HG02610 (cell line): ENCODE measurements around the gene NOC4L.

Experiments used
- ATAC-seq: cut with Tn5 transposase; IDR thresholded peaks from one replicate; pipeline ENCODE4 v1.9.1; 2021; ENCODE audit warnings: mild to moderate bottlenecking, moderate library complexity; ENCODE audit not compliant: unreplicated experiment

Gene NOC4L

DNA sequence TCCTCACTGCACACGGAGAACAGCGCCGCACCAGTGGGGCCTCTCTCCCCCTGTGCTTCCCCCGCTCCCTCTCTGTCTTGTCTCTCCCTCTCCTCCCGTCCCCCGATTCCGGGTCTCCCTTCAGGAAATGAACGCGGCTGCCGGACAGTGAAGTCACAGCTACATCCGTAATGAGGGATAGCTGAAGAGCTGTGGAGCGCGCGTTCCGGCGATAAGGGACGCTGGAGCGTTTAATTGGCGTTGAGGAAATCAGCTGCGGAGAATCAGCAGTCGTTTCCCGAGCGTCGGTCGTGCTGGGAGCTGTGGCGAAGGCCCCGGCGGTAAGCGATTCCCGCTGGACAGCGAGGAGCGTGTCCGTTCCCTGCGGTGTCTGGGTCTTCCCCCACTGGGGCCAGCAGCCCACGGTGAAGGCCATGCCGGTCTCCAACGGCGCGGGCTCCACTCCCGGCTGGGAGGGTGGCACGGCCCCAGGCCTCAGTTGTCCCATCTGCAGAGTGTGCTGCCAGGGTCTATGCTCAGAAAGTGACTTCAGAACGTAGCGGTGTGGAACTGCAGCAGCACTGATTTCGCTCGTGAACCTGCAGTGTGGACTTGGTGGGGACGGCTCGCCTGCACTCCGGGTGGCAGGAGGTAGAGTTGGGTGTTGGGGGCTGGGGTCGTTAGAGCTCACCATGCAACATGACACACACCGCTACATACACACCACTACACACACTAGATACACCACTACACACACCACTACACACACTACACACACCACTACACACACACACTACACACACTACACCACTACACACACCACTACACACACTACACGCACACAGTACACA is 10.9 kb downstream of the NOC4L start:
- ATAC-seq, result no peak

DNA sequence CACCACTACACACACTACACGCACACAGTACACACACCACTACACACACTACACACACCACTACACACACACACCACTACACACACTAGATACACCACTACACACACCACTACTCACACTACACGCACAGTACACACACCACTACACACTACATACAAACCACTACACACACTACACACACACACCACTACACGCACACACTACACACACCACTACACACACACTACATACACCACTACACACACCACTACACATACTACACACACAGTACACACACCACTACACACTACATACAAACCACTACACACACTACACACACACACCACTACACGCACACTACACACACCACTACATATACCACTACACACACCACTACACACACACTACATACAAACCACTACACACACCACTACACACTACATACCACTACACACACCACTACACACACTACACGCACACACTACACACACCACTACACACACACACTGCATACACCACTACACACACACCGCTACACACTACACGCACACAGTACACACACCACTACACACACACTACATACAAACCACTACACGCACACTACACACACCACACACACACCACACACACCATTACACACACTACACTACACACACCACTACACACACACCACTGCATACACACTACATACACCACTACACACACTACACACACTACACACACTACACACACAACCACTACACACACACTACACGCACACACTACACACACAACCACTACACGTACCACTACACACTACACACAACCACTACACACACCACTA is 11.7 kb downstream of the NOC4L start:
- no peak for ATAC-seq

DNA sequence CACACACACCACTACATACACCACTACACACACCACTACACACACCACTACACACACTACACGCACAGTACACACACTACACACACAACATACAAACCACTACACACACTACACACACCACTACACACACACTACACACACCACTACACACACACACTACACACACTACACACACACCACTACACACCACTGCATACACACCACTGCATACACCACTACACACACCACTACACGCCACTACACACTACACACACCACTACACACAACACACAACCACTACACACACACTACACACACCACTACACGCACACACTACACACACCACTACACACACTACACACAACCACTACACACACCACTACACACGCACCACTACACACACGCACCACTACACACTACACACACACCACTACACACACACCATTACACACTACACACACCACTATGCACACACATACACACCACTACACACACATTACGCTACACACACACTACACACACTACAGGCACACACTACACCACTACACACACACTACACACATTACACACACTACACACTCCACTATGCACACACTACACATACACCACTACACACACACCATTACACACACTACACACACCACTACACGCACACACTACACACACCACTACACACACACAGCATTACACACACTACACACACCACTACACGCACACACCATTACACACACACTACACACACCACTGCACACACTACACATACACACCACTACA is 12.5 kb downstream of the NOC4L start:
- ATAC-seq, result no peak

- no peak for ATAC-seq
Observed at GRCh38 chr12:132157733-132158409, 13.6 kb downstream of the NOC4L start.

- no peak for ATAC-seq
Observed at GRCh38 chr12:132158677-132159554, 14.7 kb downstream of the NOC4L start.

DNA sequence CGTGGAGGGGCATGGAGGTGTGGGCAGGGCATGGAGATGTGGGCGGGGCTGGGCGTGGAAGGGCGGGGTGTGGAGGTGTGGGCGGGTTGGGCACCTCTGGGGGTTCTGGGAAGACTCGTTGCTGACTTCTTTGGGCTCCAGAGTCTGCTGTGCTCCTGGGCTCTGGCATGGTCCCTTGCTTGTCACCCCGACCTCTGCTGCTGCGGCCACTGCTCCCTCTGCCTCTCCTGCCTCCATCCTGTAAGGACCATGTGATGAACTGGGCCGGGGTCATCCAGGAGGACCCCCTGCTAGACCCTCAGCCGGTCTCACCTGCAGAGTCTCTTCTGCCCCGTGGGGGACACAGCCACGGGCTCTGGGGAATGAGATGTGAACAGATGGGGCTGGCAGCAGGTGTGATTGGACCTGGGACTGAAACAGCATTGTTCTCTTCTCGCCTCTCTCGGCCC is 15.3 kb downstream of the NOC4L start:
- no peak for ATAC-seq

- no peak for ATAC-seq
Observed at GRCh38 chr12:132160016-132160415, 15.8 kb downstream of the NOC4L start.

GRCh38 chr12:132160601-132161035 is 16.4 kb downstream of the NOC4L start:
- ATAC-seq, result no peak

DNA sequence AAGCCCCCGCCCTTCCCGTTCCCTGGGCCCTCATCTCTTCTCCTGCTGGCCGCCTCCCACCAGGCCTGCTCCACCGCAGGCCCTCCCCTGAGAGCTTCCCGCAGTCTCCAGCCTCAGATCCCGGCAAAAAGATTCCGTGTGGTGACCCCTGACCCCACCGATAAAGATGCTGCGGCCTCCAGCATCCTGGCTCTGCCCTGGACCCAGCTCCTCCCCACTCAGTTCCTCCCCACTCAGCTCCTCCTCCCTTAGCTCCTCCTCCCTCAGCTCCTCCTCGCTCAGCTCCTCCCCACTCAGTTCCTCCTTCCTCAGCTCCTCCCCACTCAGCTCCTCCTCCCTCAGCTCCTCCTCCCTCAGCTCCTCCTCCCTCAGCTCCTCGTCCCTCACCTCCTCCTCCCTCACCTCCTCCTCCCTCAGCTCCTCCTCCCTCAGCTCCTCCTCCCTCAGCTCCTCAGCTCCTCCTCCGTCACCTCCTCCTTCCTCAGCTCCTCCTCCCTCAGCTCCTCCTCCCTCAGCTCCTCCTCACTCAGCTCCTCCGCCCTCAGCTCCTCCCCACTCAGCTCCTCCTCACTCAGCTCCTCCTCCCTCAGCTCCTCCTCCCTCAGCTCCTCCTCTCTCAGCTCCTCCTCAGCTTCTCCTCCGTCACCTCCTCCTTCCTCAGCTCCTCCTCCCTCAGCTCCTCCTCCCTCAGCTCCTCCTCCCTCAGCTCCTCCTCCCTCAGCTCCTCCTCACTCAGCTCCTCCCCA is 17.0 kb downstream of the NOC4L start:
- no peak for ATAC-seq

DNA sequence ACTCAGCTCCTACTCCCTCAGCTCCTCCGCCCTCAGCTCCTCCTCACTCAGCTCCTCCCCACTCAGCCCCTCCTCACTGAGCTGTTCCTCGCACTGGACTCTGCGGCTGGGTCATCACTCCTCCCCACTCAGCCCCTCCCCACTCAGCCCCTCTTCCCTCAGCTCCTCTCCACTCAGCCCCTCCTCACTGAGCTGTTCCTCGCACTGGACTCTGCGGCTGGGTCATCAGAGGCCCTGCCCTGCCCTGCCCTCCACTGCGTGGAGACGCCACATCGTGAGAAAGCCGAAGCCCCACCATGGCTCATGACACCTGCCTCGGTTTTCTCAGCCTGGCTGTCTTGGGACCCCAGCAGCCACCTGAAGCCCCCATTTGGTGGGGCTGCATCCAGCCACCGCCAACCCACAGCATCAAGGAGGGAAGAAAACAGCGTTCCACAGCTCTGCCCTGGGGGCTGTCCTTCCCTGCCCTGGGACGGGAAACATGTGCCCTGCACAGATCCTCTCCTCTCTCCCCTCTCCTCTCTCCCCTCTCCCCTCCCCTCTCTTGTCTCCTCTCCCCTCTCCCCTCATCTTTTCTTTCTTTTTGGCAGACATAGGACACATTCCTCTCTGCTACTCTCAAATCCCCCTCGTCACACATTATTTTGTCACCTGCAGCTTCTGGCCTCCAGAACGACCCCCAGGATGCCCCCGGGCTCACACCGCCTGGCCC is 17.7 kb downstream of the NOC4L start:
- no peak for ATAC-seq

DNA sequence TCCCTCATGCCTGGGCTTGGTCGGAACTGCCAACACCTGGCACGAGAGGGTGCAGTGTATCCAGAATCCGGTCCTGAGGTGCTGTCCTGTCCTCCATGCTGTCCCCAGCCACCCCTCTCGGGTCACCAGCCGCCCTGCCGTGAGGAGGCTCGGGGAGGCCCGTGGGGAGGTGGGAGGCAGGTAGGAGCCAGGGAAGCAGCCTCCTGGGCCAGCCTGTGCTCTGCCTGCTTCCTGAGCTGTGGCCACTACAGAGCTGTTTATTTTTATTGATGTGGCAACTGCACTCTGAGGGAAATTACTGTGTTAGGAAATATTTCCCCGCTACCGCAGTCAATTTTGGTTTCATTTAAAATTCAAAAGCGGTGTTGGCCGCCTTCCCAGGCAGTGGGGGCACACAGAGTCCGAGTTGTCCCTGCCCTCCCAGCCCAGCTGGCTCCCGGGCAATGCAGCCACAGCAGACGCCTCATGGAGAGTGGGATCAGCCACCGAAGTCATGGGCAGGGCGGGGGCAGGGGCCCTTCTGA is 18.3 kb downstream of the NOC4L start:
- no peak for ATAC-seq

DNA sequence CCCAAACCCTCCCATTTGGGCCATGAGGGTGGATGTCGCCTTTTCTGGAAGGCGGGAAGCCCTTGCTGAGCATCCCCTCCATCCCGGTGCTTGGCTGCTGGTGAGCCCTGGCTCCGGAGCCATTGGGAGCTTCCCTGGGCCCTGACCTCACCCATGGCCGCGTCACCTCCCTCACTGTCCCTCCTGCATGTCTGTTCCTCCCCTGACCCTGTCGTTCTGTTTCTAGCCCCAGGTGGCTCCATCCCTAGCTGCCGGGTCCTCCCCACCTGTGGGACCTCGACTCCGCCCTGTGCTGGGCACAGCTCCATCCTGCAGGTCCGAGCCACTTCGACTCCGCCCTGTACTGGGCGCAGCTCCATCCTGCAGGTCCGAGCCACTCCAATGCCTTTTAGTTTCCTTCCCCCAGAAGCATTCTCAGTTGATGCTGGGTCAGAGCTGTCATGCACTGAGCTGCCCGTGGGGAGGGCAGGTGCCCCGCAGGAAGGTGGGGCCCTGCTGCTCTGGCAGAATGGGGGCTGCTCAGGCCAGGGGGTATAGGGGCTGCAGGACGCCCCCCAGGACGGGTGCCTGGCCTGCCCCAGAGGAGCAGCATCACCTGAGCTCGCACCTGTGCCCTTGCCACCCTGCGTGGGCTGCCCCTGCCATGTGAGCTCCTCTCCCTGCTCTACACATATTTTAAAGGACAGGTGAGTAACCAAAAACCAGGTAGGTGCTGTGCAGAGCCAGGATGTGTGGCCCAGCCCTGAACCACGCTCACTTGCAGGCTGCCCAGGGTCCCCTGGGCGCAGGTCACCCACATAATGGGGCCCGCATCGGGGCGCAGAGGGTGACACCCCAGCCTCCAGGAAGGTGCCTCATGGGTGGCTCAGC is 19.0 kb downstream of the NOC4L start:
- ATAC-seq, result no peak

DNA sequence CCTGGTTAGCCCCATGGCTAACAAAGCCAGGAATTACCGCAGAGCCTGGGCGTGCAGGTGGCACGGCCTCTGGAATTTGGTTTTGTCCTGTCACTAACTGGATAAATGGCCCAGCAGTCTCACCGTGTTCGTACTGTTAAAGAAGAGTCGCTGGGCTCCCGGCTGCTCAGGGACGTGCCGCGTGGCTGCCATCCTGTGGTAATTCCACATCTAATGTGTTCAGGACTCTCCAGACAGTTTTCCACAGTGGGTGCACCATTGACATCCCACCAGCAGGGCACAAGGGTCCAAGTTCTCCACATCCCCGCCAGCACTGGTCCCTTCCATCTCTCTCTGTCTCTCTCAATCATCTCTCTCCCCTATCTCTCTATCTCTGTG is 19.6 kb downstream of the NOC4L start:
- no peak for ATAC-seq

DNA sequence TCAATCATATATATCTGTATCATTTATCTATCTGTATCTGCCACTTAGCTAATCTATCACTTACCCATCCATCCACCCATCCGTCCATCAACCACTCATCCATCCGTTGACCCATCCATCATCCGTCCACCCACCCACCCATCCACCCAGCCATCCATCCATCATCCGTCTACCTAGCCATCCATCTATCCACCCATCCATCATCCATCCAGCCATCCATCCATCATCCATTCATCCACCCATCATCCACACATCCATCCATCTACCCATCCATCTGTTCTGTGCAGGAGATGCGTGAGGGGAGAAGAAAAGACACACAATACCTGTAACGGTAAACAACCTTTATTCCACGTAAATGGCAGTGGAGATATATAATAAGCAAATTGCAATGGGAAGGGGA is 20.2 kb downstream of the NOC4L start:
- no peak for ATAC-seq

DNA sequence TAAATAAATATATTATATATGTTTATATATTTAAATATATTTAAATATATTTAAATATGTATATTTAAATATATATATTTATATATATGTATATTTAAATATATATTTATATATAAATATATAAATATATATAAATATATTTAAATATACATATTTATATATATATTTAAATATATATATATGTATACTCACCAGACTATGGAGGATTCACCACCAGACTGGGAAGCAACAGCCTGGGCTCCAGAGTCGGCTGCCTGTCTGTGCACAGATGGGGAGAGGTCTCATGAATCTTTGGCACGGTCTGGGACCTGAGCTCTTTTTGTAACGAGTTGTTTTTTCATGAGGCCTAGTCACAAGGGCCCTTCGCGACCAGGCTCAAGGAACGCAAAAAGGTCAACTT is 21.3 kb downstream of the NOC4L start:
- ATAC-seq, result no peak

- no peak for ATAC-seq
Observed at GRCh38 chr12:132166093-132166492, 21.8 kb downstream of the NOC4L start.
